ENCODE results near the gene CD68.

Gene CD68

DNA sequence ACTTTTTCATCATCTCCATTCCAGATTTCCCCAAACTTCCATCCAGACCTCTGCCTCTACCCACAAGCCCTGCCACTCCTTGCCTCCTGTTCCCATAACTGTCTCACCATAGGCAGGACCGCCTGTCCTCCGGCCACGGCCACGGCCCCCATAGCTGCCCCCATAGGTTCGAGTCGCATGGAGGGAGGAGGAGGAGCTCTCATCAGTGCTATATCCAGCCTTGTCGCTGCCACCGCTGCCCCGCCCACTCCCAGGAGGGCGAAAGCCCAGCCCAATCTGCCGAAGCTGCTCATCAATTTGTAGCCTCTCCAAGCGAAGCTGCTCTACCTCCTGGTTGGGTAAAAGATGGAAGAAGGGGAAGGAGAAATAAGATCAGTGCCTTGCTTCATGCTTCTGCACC, 13.9 kb downstream of the CD68 start:
- TF ChIP-seq SIN3A (IDR thresholded peaks at IDR 0.05; ENCODE audit: borderline replicate concordance, insufficient read depth, low read length) (no peak), POLR2AphosphoS5 (IDR thresholded peaks at IDR 0.05; ENCODE audit: low read depth, low read length) (no peak), TAF1 (IDR thresholded peaks at IDR 0.05; ENCODE audit: borderline replicate concordance, insufficient read depth, low read length) (no peak), REST (IDR thresholded peaks at IDR 0.05; ENCODE audit: insufficient read depth in 1 of 2, low read depth in 2 of 2, low read length in 2 of 2) (no peak), FOXP2 (optimal IDR thresholded peaks at IDR 0.05; ENCODE audit: borderline replicate concordance, extremely low read depth, extremely low read length, insufficient read depth) (no peak)

- no peak for TF ChIP-seq POLR2AphosphoS5 (IDR thresholded peaks at IDR 0.05; ENCODE audit: low read depth, low read length)
- no peak for TF ChIP-seq FOXP2 (optimal IDR thresholded peaks at IDR 0.05; ENCODE audit: borderline replicate concordance, extremely low read depth, extremely low read length, insufficient read depth)
- no peak for TF ChIP-seq SIN3A (IDR thresholded peaks at IDR 0.05; ENCODE audit: borderline replicate concordance, insufficient read depth, low read length)
- TF ChIP-seq TAF1 (IDR thresholded peaks at IDR 0.05; ENCODE audit: borderline replicate concordance, insufficient read depth, low read length), result no peak
- no peak for TF ChIP-seq REST (IDR thresholded peaks at IDR 0.05; ENCODE audit: insufficient read depth in 1 of 2, low read depth in 2 of 2, low read length in 2 of 2)
Observed at GRCh38 chr17:7606280-7606679, 26.8 kb downstream of the CD68 start.

GRCh38 chr17:7610641-7611040, 31.2 kb downstream of the CD68 start:
- TF ChIP-seq SIN3A (IDR thresholded peaks at IDR 0.05; ENCODE audit: borderline replicate concordance, insufficient read depth, low read length) (no peak), REST (IDR thresholded peaks at IDR 0.05; ENCODE audit: insufficient read depth in 1 of 2, low read depth in 2 of 2, low read length in 2 of 2) (no peak), FOXP2 (optimal IDR thresholded peaks at IDR 0.05; ENCODE audit: borderline replicate concordance, extremely low read depth, extremely low read length, insufficient read depth) (no peak), POLR2AphosphoS5 (IDR thresholded peaks at IDR 0.05; ENCODE audit: low read depth, low read length) (no peak), TAF1 (IDR thresholded peaks at IDR 0.05; ENCODE audit: borderline replicate concordance, insufficient read depth, low read length) (no peak)

DNA sequence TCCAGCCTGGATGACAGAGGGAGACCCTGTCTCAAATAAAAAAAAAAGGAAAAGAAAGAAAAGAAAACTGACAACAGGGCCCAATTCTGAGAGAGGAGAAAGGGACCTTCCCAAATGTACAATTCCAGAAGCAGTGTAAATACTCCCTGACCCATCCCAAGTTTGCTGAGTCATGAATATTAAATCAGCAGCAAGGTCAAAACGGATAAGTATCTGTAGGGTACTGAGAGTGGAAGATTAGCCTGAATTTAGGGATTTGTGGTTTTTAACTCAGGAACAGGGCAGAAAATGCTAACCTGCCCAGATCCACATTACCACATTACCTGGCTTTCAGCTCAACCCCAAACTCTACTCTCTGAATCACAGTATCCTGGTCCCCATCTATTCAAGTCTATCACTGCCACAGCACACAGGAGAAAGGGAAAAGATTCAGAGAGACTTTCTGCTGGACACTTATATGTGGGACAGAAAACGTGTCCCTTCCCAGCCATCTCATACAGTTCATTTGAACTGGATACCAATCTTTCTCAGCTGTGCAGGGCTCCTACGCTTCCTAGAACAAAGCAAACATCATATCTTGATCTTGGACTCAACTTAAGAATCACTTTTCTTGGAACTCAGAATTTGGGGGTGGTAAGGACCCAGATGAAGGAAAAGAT, 32.3 kb downstream of the CD68 start:
- TF ChIP-seq SIN3A (IDR thresholded peaks at IDR 0.05; ENCODE audit: borderline replicate concordance, insufficient read depth, low read length) (no peak), POLR2AphosphoS5 (IDR thresholded peaks at IDR 0.05; ENCODE audit: low read depth, low read length) (no peak), TAF1 (IDR thresholded peaks at IDR 0.05; ENCODE audit: borderline replicate concordance, insufficient read depth, low read length) (no peak), FOXP2 (optimal IDR thresholded peaks at IDR 0.05; ENCODE audit: borderline replicate concordance, extremely low read depth, extremely low read length, insufficient read depth) (no peak), REST (IDR thresholded peaks at IDR 0.05; ENCODE audit: insufficient read depth in 1 of 2, low read depth in 2 of 2, low read length in 2 of 2) (no peak)

Data from PFSK-1 (cell line).